HPDE6-E6E7 (cell line): Measurements from ENCODE around the gene FOXB2.

Experiments used
- DNase-seq: peaks from one replicate; pipeline ENCODE4 v3.0.0; 2011; ENCODE audit warnings: missing footprints; ENCODE audit errors: extremely low spot score

The FOXB2 gene

DNA sequence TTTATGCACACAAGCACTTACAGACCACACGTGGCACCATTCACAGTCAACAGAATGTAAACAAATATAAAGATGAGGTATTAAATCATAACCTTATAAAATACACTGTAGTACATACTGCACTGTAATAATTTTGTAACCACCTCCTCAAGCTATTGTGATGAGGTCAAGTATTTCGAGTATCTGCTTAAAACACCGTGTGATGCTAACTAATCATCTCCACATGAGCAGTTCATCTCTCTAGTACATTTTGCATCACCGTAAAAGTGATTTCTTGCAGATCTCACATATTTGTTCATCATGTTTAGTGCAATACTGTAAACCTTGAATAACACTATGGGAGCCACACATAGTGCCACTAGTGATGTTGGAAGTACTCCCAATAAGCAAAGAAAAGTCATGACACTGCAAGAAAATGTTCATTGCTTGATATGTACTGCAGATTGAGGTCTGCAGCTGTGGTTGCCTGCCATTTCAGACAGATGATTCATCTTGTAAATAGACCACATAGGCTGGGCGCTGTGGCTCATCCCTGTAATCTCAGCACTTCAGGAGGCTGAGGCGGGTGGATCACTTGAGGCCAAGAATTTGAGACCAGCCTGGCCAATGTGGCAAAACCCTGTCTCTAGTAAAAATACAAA, 44.3 kb downstream of the FOXB2 start:
- DNase-seq, result no peak

DNA sequence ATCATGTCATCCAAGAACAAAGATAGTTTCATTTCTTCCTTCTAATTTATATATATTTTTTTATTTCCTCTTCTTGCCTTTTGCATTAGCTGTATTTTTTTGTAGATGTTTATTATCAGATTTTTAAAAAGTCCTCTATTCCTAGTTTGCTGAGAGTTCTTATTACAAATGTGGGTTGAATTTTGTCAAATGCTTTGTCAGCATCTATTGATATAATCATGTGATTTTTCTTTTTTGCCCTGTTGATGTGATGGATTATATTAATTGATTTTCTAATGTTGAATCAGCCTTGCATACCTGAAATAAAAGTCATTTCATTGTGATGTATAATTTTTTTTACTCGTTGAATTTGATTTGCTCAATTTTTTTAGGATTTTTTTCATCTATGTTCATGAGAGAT, 46.9 kb downstream of the FOXB2 start:
- DNase-seq, result no peak
